ENCODE measurements around the gene AGPAT1.

- no peak for TF ChIP-seq TAF1 (IDR thresholded peaks at IDR 0.05; ENCODE audit: borderline replicate concordance, low read depth, low read length)
- no peak for TF ChIP-seq POLR2A (IDR thresholded peaks at IDR 0.05; ENCODE audit: low read depth, low read length)
These were observed 21.1 kb upstream of the AGPAT1 start for GRCh38 chr6:32196682-32197616.

Data from GM12892 (cell line).